Kidney glomerular epithelial cell (primary cell): Measurements from ENCODE around the gene TOGARAM1.
"Not testable (repeated sequence)": the region's sequence is repeated elsewhere in the genome, so short reads cannot be mapped to it uniquely, and the experiment has no call there.

ENCODE experiments used
- DNase-seq: peaks from one replicate; lab custom pipeline; 2025; lab: John Stamatoyannopoulos, UW

The TOGARAM1 gene

GRCh38 chr14:45044638-45045037 lies 82.6 kb downstream of the TOGARAM1 start:
- DNase-seq = no peak

GRCh38 chr14:45048385-45048784 lies 86.4 kb downstream of the TOGARAM1 start:
- no peak for DNase-seq

- DNase-seq = no peak
Observed at GRCh38 chr14:45051180-45051579, 89.2 kb downstream of the TOGARAM1 start.

- no peak for DNase-seq
Observed at GRCh38 chr14:45051896-45052295, 89.9 kb downstream of the TOGARAM1 start.

GRCh38 chr14:45057349-45057748 lies 95.4 kb downstream of the TOGARAM1 start:
- no peak for DNase-seq

- no peak for DNase-seq
Observed at GRCh38 chr14:45057881-45058364, 95.9 kb downstream of the TOGARAM1 start.

GRCh38 chr14:45060551-45060950 lies 98.6 kb downstream of the TOGARAM1 start:
- DNase-seq = no peak

- DNase-seq = no peak
Observed at GRCh38 chr14:45065540-45065939, 103.5 kb downstream of the TOGARAM1 start.

GRCh38 chr14:45065956-45066355 lies 104.0 kb downstream of the TOGARAM1 start:
- DNase-seq = no peak

- no peak for DNase-seq
Observed at GRCh38 chr14:45066667-45067066, 104.7 kb downstream of the TOGARAM1 start.

GRCh38 chr14:45068396-45068795 lies 106.4 kb downstream of the TOGARAM1 start:
- DNase-seq = no peak

GRCh38 chr14:45070215-45070614 lies 108.2 kb downstream of the TOGARAM1 start:
- DNase-seq = no peak

- DNase-seq = no peak
Observed at GRCh38 chr14:45072126-45072525, 110.1 kb downstream of the TOGARAM1 start.

GRCh38 chr14:45073231-45073879 lies 111.4 kb downstream of the TOGARAM1 start:
- no peak for DNase-seq

GRCh38 chr14:45078323-45078722 lies 116.3 kb downstream of the TOGARAM1 start:
- DNase-seq = no peak

- not testable (repeated sequence) for DNase-seq
Observed at GRCh38 chr14:45080416-45080968, 118.5 kb downstream of the TOGARAM1 start.

- DNase-seq = not testable (repeated sequence)
Observed at GRCh38 chr14:45081096-45081495, 119.1 kb downstream of the TOGARAM1 start.

GRCh38 chr14:45082420-45082819 lies 120.4 kb downstream of the TOGARAM1 start:
- DNase-seq = no peak

- DNase-seq = no peak
Observed at GRCh38 chr14:45083617-45083975, 121.6 kb downstream of the TOGARAM1 start.

- peak; percentile 87 for DNase-seq
Observed at GRCh38 chr14:45083976-45084722, 122.2 kb downstream of the TOGARAM1 start, which contains the start of gene PRPF39. TSS of gene PRPF39 (plus strand) at chr14:45084116. CDS start at chr14:45095240, 11,124 bp downstream.

- peak; percentile 29 for DNase-seq
Observed at GRCh38 chr14:45084946-45085346, 123.0 kb downstream of the TOGARAM1 start.

GRCh38 chr14:45089813-45090212 lies 127.8 kb downstream of the TOGARAM1 start:
- DNase-seq = peak; percentile 46

- DNase-seq = peak; percentile 9
Observed at GRCh38 chr14:45091710-45092109, 129.7 kb downstream of the TOGARAM1 start.
